ENCODE results near the gene JMJD8. TPM values are rescaled to one million over a fixed set of nuclear protein-coding genes. Genes with fewer than 3 reads are reported as not detected.

JMJD8 gene
- total and polyA plus RNA-seq, 2 experiments from 2014 or later = 87.9 to 96.3 TPM

DNA sequence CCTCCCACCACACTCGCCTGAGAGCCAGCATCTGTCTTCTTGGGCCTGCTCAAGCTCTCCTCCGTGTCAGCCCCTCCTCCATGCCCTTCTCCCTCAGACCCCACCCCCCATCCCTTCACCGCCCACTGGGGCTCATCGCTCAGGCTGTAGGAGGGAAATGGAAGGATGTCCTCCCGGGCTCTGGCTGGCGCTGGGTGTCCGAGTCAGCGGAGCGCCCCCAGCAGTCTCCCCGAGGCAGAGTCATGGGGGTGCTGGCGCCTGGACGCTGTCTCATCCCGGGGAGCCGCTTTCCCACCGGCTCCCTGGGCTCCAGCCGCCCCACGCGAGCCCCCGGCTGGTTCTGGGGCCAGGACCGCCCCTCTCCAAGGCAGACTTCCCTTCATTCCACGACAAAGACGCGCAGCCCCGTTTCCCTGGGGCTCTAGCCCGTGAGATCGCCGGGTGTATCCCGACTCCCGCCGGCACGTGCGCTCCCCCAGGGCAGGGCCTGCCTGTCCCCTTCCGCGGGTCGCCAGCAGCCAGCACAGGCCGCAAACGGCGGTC is 36.4 kb upstream of the JMJD8 start:
- Histone ChIP-seq H3K4me1 (ENCODE audit: insufficient read depth) (peaks cover 4% of the 10 kb centered on the region; the same call in 1 of the 2 replicates), H3K4me3 (peak overlapping the region; percentile 75), H3K9me3 (ENCODE audit: low read depth) (no peaks in the 10 kb centered on the region), H4K20me1 (ENCODE audit: insufficient read depth) (no peaks in the 10 kb centered on the region), H3K27ac (peak overlapping the region; percentile 58), H3K9me2 (ENCODE audit: insufficient read depth) (no peaks in the 10 kb centered on the region), H3K4me2 (ENCODE audit: unreplicated experiment) (peak overlapping the region; percentile 76), H3F3A (ENCODE audit: insufficient read depth) (no peaks in the 10 kb centered on the region), H3K79me2 (ENCODE audit: insufficient read depth) (no peaks in the 10 kb centered on the region; the same call in 1 of the 2 replicates), H3K27me3 (replicated peaks; ENCODE audit: insufficient read depth) (no peaks in the 10 kb centered on the region), H3K9ac (peak overlapping the region; percentile 75), H3K36me3 (ENCODE audit: low read depth) (no peaks in the 10 kb centered on the region), H2AFZ (peak overlapping the region; percentile 72)
- 0 to 1% methylated on average over 32 to 38 of the region's 38 CpGs for WGBS, 2 experiments (ENCODE audit: low coverage in 1 of 2, low lambda C conversion rate in 2 of 2, missing lambda C conversion rate in 2 of 2)
- in situ Hi-C loops (cut with MboI) = no loop called here
- no peak for TF ChIP-seq EZH2 (IDR thresholded peaks at IDR 0.05; ENCODE audit: insufficient read depth, poor library complexity, severe bottlenecking)
- no peak for TF ChIP-seq EZH2phosphoT487 (IDR thresholded peaks at IDR 0.05; ENCODE audit: insufficient read depth, low read depth)
- peak; percentile 74 for DNase-seq

DNA sequence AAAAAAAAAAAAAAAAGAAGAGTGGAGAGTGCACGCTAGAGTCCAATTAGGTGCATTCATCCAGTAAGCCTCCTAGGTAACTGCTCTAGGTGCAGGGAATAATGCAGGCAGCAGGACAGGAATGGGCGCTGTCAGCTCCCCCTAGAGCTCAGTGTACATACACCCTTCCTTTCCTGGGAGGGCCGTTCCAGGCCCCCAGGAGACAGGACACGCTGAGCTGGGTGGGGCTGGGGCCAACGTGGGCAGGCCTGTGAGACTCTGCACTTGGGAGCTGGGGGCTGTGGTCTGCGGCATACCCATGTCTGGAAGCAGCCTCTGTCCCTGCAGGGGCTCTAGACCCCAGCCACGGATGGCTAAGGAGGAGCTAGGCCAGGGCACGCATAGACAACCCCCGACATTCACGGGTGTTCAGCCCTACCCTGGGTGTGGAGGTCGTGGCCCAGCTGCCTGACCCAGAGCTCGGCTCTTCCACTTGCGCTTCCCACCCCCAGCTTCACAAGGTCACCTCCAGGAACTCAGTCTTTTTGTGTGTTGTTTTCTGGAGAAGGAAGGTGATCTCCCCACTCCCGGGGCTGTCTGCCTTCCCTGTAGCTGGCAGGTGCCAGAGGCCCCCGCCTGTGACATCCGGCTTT is 35.8 kb upstream of the JMJD8 start:
- Histone ChIP-seq H3K27ac (peak overlapping the region; percentile 58), H3K36me3 (ENCODE audit: low read depth) (no peaks in the 10 kb centered on the region), H3K27me3 (replicated peaks; ENCODE audit: insufficient read depth) (no peaks in the 10 kb centered on the region), H3K9me2 (ENCODE audit: insufficient read depth) (no peaks in the 10 kb centered on the region), H3K4me3 (peak overlapping the region; percentile 75), H4K20me1 (ENCODE audit: insufficient read depth) (no peaks in the 10 kb centered on the region), H2AFZ (peak overlapping the region; percentile 72), H3F3A (ENCODE audit: insufficient read depth) (no peaks in the 10 kb centered on the region), H3K79me2 (ENCODE audit: insufficient read depth) (no peaks in the 10 kb centered on the region; the same call in 1 of the 2 replicates), H3K4me1 (ENCODE audit: insufficient read depth) (peaks cover 4% of the 10 kb centered on the region; the same call in 1 of the 2 replicates), H3K9me3 (ENCODE audit: low read depth) (no peaks in the 10 kb centered on the region), H3K9ac (peak overlapping the region; percentile 75), H3K4me2 (ENCODE audit: unreplicated experiment) (peak overlapping the region; percentile 76)
- peak; percentile 38 for DNase-seq
- 10 to 18% methylated on average over 15 to 16 of the region's 16 CpGs for WGBS, 2 experiments (ENCODE audit: low coverage in 1 of 2, low lambda C conversion rate in 2 of 2, missing lambda C conversion rate in 2 of 2)
- in situ Hi-C loops (cut with MboI) = no loop called here
- TF ChIP-seq EZH2phosphoT487 (IDR thresholded peaks at IDR 0.05; ENCODE audit: insufficient read depth, low read depth) = no peak
- no peak for TF ChIP-seq EZH2 (IDR thresholded peaks at IDR 0.05; ENCODE audit: insufficient read depth, poor library complexity, severe bottlenecking)

DNA sequence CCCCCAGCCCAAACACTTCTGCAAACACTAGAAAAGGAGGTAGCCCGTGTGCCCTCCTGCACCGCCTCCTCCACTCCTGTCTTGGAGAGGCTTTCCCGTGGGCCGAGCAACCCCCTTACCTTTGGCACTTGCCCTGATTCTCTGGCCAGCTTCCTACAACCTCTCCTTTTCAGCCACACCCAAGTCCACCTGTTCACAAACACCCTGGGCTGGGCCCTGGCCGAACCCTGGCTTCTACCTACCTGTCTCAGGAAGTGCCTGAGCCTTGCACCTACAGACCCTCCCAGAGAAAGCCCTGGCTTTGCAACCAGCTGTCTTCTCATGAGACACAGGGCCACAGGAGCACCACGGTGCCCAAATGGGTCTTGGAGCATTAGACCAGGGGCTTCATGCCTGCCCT is 34.8 kb upstream of the JMJD8 start:
- H3K4me2 ChIP-seq (ENCODE audit: unreplicated experiment) = no peak overlapping the region
- no peak overlapping the region for H3K27ac ChIP-seq
- no peak overlapping the region for H3K9ac ChIP-seq
- in situ Hi-C loops (cut with MboI) = no loop called here
- H4K20me1 ChIP-seq (ENCODE audit: insufficient read depth) = no peaks in the 10 kb centered on the region
- DNase-seq = no peak
- 86 to 88% methylated on average over 6 of the region's 6 CpGs for WGBS, 2 experiments (ENCODE audit: low coverage in 1 of 2, low lambda C conversion rate in 2 of 2, missing lambda C conversion rate in 2 of 2)
- no peaks in the 10 kb centered on the region for H3K36me3 ChIP-seq (ENCODE audit: low read depth)
- H3K9me3 ChIP-seq (ENCODE audit: low read depth) = no peaks in the 10 kb centered on the region
- H3K9me2 ChIP-seq (ENCODE audit: insufficient read depth) = no peaks in the 10 kb centered on the region
- H3K4me3 ChIP-seq = no peak overlapping the region
- H3K79me2 ChIP-seq (ENCODE audit: insufficient read depth) = no peaks in the 10 kb centered on the region; the same call in 1 of the 2 replicates
- H2AFZ ChIP-seq = no peak overlapping the region
- no peaks in the 10 kb centered on the region for H3F3A ChIP-seq (ENCODE audit: insufficient read depth)
- H3K27me3 ChIP-seq (replicated peaks; ENCODE audit: insufficient read depth) = no peaks in the 10 kb centered on the region
- H3K4me1 ChIP-seq (ENCODE audit: insufficient read depth) = peaks cover 4% of the 10 kb centered on the region; the same call in 1 of the 2 replicates
- no peak for TF ChIP-seq EZH2 (IDR thresholded peaks at IDR 0.05; ENCODE audit: insufficient read depth, poor library complexity, severe bottlenecking)
- no peak for TF ChIP-seq EZH2phosphoT487 (IDR thresholded peaks at IDR 0.05; ENCODE audit: insufficient read depth, low read depth)

DNA sequence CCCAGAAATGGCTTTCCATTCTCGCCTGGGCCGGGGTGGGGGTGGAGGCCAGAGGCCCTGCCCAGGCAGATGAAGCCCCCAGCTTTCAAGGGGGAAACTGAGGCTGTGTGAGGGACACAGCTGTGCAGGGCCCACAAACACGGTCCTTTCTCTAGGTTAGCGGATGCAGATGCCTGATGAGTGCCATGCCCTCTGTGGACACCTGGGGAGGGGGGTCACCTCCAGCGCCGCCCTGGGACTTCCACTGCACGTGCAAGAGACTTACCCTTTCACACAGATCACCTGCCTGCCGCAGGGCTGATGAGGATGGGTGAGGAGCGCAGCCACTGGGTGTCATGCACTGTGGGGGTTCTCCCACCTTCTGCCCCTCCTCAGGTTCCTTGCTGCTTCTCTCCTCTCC is 34.3 kb upstream of the JMJD8 start:
- in situ Hi-C loops (cut with MboI) = no loop called here
- WGBS, 2 experiments (ENCODE audit: low coverage in 1 of 2, low lambda C conversion rate in 2 of 2, missing lambda C conversion rate in 2 of 2) = 95 to 98% methylated on average over 7 to 9 of the region's 9 CpGs
- H3K9ac ChIP-seq = no peak overlapping the region
- no peak overlapping the region for H2AFZ ChIP-seq
- H3K27me3 ChIP-seq (replicated peaks; ENCODE audit: insufficient read depth) = no peaks in the 10 kb centered on the region
- no peaks in the 10 kb centered on the region for H3K36me3 ChIP-seq (ENCODE audit: low read depth)
- H3K4me2 ChIP-seq (ENCODE audit: unreplicated experiment) = no peak overlapping the region
- DNase-seq = no peak
- no peak overlapping the region for H3K27ac ChIP-seq
- TF ChIP-seq EZH2phosphoT487 (IDR thresholded peaks at IDR 0.05; ENCODE audit: insufficient read depth, low read depth) (no peak), EZH2 (IDR thresholded peaks at IDR 0.05; ENCODE audit: insufficient read depth, poor library complexity, severe bottlenecking) (no peak)
- H3F3A ChIP-seq (ENCODE audit: insufficient read depth) = no peaks in the 10 kb centered on the region
- H3K9me2 ChIP-seq (ENCODE audit: insufficient read depth) = no peaks in the 10 kb centered on the region
- peaks cover 4% of the 10 kb centered on the region; the same call in 1 of the 2 replicates for H3K4me1 ChIP-seq (ENCODE audit: insufficient read depth)
- no peaks in the 10 kb centered on the region for H4K20me1 ChIP-seq (ENCODE audit: insufficient read depth)
- H3K4me3 ChIP-seq = no peak overlapping the region
- no peaks in the 10 kb centered on the region for H3K9me3 ChIP-seq (ENCODE audit: low read depth)
- no peaks in the 10 kb centered on the region; the same call in 1 of the 2 replicates for H3K79me2 ChIP-seq (ENCODE audit: insufficient read depth)

All from GM23248 (cell line).